HG03280 (cell line): ENCODE measurements around the gene SUSD1.

Source experiments
- ATAC-seq: cut with Tn5 transposase; IDR thresholded peaks from one replicate; pipeline ENCODE4 v1.9.1; 2021; ENCODE audit warnings: mild to moderate bottlenecking, moderate library complexity; ENCODE audit not compliant: unreplicated experiment

Gene SUSD1

DNA sequence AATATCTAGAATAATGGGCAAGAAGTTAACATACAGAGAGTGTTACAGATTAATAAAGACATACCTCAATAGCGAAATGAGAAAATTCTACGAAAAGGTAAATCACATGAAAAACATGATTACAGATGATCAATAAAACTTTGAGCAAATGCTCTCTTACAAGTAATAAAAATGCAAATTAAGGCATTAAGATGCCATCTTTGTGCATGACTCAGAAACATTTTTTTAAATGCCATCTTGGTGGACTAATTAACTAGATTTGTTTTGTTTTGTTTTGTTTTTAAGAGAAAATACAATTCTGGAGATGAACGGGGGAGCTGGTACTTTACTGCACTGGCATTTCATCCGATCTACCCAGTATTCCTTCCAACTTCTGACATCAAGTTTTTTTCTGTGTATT, 130.2 kb downstream of the SUSD1 start:
- no peak for ATAC-seq

DNA sequence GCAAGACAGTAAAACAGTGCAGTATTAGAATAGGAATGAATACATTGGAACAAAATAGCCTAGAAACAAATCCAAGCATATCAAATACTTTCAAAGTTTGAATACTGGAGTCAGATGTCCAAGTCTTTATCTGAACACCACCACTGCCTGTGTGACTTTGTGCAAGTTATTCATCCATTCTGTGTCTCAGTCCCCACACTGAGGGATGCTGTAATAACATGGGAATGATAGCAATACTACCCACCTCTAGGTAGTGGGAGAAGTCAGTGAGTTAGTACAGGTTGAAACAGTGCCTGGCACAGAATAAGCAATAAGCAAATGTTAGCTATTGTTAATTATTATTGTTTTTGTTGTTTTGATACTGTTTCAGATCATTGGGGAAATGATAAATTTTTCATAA, 130.9 kb downstream of the SUSD1 start:
- ATAC-seq, result no peak

DNA sequence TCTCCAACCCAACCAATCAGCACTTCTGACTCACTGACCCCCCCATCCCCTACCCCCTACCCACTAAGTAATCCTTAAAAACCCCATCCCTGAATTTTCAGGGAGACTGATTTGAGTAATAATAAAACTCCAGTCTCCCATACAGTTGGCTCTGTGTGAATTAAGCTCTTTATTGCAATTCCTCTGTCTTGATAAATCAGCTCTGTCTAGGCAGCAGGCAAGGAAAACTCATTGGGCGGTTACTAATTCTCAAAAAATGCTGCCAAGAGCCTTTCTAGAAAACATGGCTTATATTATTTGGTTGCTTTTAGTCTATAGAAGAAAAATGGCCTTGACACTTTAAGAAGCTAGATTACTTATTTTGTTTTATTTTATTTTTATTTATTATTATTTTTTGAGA, 131.7 kb downstream of the SUSD1 start:
- ATAC-seq, result no peak

DNA sequence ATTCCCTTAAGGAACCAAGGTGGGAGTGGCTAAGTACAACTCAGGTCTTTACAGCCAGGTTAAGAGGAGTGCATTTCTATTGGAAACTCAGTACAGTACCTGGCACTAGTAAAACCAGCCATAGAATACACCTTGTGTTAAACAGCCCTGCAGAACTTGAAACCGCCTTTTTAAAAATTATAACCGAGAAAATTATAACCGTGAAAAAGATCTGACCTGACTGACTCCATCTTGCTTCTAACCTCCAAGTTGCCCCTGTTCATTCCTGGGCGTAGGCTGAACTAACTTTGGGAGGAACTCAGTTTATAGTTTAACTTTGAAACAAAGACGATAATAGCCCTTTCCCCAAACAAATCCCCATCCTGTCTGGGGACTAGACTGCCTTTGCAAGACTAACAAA, 132.3 kb downstream of the SUSD1 start:
- ATAC-seq, result no peak

DNA sequence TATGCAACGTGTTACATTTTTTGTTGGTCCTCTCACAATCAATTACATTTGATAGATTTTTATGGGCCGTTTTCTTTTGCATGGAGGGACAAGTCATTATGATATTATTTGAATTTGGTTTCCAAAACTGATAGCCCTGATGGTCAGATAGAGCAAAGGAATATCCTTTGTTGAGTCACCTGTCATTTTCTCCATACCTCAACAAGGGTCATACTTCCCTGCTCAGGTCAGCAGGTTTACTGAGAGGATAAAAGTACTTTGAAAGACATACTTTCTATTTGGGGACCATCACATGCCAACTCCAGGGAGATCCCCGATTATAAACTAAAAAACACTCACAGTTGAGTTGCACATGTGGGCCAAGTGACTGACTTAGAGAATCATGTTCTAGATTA, 132.9 kb downstream of the SUSD1 start:
- no peak for ATAC-seq

DNA sequence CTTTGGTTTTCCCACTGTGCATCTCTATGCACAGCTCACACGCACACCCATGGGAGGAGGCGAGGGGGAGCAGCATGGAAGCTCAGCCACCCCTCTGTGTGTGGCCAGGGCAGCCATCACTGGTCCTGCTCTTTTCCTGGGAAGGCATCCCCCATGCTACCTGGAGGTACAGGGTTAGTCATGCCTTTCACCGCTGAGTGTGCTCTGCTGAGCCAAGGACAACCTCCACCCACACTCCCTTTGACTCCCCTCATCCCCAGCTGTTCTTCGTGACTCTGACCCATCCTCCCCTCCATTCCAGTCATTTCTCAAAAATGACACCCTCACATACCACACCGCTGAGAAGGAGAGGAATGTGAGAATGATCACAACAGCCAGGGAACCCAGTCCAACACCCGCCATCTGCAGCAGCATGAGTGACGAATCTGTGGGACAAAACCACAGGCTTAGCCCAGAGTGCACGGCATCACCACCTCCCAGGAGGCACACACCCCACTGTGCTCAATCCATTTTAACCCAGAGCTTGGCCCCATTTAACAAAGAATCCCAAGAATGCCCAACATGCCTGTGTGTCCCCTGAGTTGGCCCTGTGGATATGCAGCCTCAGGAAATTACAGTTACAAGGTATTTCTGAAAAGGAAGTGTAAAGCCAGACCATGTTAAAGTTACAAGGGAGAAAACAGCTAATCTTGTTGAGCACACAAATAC, 133.4 kb downstream of the SUSD1 start:
- no peak for ATAC-seq

DNA sequence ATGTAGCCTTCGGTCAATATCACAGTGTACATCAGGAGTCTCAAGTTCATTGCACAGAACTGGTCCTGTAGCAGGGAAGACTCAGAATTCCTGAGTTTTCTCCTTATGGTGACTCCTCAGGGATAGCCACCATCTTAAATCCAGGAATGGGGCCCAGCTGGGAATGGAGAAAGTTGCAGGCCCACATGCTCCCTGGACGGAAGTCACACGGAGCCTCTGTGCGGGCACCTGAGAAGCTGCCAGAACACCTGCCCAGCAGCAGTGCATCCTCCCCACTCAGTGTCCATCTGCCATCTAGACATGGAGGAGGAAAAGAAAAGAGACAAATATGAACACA, 133.9 kb downstream of the SUSD1 start:
- ATAC-seq, result no peak

DNA sequence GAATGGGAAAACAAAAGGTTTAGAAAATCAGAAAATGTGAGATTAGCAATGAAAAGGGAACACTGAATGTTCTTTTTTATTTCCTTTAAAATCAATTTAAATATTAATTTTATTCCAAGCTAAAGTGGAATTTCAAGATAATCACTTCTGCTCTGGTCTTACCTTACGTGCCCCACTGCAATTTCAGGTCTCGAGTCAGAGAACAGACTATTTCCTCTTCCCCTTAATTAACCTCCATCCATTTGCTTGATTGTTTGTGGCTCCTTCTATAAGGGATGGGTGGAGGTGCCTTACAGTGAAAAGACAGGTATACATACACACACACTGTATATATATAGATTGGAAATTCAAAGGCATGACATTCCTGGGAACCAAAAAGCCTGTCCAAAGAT, 137.1 kb downstream of the SUSD1 start:
- no peak for ATAC-seq

DNA sequence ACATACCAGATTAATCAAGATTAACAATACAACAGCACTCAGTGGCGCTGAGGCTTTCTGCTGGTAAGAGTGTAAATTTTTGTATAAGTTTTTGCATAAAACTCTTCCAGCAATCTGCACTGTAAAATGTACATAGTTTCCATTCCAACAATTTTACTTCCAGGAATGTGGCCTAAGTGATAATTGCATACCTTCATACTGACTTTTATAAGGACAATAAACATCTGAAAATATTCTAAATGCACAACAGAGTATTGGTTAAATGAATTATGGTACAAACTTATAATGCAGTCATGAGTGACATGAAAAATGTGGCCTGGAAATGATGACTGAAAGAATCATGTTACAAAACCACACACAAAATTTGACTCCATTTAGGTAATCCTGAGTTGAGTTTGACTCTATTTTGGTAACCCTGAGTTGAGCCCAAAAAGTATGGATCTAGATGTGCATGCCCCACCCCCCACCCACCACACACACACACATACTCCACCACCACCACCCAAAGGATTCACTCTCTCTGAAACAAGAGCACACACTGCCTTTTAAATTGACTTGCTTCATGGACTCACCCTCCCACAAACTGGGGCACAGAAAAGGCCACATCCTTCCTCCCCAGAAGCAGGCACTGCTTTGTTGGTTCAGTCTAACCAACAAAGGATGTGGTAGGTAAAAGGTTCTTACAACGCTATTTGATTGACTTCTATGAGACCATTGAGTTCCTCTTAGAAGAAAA, 137.6 kb downstream of the SUSD1 start:
- peak; percentile 30 for ATAC-seq

DNA sequence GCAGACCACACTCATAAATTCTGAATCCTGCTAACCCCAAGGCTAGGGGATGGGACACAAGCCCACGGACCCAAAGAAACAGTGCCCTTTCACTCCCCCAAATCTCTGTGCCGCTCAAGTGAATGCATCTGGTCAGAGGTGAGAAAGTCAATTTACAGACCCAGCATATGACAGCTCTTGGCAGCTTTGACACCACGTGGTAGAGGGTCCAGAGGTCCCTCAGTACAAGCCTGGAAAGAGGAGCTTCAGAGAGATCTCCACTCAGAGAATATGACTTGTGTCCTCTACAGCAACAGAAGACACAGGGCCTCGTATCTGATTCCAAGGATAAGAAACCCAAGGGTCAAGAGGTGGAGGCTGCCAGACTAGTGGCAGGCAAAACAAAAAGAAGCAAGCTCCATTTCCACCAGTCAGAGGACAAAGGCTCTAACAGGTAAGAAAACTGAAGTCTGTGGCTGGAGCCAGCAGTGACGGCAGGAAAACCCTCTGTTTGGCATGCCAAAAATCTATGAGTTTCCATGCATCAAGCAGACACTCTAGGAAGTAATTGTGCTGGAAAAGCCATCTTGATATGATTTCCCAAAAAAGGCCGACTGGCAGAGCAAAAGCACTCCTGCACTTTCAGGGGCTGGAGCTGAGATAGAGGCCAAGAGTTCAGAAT, 139.8 kb downstream of the SUSD1 start:
- ATAC-seq, result no peak

DNA sequence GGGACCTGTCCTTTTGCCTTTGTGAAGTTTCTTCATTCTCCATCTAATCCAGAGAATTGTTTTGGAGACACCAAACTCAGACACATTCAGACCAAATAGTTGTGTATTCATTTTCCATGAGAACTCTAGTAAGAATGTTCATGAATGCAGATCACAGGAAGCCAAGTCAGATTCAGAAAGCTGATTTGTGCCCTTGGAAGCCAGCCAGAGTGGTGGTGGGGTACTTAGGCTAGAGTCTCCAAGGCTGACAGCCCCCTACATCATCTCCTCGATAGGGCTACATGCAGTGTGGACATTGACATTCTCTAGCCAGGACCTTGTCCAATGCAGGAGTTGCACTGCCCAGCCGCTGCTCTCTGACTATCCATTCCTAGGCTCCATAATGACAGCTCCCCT, 140.9 kb downstream of the SUSD1 start:
- ATAC-seq, result no peak

DNA sequence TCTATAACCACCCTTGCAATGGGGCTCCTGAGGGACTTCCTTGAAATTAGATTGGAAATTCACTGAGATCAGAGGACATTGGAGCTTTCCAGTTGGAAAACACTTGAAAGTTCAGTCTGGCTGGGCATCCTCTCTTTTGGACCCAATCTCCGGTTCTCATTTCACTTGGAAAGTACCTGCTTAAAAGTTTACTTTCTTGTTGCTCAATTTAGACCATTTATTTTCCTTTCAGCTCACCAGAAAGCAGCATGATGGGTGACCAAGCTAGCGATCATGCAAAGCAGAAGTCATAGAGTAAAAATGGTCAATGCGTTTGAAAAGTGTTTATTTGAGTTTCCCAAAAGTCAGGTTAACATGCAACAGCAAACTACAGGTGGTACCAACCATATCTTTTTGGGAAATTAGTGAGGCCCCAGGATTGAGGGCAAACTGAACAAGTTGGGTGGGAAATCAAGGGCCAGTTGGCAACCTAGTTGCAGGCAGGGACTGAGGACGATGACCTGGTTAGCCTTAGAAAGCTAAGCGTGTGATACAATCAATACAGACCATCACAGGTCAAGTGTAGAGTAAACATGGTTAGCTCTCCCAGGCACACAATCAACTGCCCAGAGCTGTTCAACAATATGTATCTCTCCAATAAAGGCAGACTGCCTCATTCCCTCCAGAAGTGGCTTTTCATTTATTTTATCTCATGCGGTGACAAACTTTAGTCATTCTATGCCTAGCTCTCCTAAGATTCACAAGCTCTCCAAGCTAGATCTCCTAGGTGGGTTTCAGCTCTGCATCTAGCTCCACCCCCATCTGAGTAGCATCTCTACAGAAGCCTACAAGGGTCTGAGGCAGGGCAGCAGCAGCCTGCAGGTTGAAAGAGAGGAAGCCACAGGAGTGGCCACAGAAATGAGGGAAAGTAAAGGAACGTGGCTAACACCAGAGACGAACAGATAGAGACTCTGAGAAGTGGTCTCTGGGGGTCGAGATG, 141.6 kb downstream of the SUSD1 start:
- peak; percentile 24 for ATAC-seq

DNA sequence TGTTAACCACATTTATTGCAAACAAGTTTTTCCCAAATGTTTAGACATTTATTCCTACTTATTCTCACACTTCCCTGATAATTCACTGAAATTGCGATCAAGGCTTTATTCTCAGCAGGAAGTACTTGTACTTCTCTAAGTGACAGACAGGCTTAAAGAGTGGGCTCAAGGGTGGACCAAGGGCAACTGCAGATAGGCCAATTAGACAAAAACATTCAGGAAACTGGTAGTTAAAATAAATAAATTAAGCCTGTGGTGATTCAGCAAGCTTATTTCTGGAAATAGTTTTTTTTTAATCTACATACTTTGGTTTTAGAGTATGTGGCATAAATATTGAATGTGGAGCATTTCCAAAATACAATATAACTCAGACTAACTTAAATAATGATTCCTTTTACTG, 142.4 kb downstream of the SUSD1 start:
- ATAC-seq, result no peak

DNA sequence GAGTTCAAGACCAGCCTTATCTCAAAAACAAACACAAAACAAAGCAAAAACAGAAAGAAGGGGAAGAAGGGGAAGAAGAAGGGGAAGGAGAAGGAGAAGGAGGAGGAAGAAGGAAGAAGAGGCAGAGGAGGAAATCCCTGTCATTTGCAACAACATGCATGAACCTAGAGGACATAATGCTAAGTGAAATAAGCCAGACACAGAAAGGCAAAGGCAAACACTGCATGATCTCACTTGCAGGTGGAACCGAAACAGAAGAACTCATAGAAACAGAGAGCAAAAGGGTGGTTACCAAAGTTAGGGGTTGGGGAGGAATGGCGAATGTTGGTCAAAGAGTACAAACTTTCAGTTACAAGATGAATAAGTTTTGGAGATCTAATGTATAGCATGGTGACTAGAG, 143.1 kb downstream of the SUSD1 start:
- ATAC-seq, result peak; percentile 58

DNA sequence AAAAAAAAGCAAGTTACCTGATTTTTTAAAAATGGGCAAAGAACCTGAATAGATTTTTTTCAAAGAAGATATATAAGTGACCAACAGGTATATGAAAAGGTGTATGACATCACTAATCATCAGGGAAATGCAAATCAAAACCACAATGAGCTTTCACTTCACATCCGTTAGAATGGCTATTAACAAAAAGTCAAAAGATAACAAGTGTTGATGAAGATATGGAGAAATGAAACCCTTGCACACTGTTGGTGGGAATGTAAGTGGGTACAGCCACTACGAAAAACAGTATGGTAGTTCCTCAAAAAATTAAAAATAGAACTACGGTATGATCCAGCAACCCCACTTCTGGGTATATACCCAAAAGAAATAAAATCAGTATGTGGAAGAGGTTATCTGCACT, 143.7 kb downstream of the SUSD1 start:
- no peak for ATAC-seq

DNA sequence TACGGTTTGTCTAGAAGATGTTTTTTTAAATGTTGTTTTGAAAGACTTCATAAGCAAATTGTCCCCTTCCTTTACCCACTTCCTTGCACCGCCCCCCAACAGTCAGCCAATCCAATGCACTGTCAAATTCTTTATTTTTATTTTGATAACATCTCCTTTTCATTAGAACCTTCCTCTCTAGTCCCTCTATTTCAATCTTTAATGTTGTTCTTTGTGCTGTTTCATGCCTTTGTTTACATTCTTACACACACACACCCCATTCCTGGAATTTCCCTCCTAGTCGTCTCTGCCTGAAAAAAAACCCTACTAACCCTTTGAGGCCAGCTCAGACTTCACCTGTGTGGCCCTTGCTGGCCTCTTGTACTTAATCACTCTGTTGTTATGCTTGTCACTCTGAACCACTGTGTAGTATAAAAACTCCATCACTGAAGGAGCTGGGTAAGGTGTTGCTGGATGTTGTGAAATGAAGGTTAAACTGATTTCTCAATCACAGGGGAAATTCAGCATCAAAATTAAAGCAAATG, 145.1 kb downstream of the SUSD1 start:
- no peak for ATAC-seq

DNA sequence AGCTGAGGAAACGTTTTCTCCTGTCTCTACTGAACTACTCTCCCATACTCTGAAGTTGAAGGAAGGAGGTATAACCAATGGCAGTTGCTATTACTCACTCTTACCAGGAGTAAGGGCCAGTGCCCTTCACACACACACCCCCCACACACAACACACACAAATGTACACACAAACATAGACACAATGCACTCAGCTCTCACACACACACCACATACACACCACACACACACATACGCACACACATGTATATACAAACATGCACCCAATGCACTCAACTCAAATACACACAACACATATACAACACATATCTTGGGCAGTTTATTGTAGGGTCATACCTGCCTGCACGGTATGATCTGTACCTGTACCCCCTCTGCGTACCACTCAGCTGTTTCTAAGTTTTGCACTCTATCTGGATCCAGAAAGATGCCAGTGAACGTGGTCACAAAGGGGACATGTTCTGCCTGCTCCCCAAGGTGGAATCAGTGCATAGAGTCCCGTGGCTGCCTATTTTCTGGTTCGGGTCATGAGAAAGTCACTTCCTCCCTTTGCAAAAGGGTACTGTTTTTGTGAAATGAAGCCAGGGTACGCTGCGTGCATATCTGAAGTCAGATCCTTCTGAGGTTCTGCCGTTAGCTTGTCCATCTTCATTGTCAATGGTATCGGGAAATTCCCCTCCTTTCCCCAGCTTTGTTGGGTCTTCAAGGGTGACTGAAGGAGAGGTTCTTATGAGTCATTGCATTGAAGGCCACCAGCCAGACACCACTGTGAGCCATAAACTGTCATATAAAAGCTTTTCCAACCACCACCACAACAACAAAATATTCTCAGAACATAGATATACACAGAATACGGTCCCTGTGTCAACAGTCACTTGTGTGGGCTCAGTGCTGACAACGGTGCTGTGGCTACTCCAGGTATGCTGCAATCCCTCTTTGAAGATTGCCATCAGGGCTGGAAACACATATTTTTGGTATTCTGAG, 146.6 kb downstream of the SUSD1 start:
- no peak for ATAC-seq

DNA sequence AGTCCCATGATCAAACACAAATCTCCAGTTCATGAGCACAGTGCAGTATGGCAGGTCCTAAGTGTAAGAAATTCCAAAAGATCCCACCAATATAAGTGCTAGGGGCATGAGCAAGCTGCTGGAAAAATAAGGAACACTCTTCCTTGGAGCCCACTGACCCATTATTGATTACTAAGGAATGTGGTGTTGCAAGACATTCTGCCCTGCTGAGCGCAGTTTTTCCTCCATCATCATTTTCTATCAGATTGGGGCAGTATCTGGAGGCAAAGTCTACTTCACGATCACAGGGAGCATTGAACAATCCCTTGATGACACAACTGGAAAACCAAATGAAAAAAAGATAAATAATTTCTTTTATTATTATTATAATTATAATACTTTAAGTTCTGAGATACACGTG, 149.2 kb downstream of the SUSD1 start:
- ATAC-seq, result no peak

DNA sequence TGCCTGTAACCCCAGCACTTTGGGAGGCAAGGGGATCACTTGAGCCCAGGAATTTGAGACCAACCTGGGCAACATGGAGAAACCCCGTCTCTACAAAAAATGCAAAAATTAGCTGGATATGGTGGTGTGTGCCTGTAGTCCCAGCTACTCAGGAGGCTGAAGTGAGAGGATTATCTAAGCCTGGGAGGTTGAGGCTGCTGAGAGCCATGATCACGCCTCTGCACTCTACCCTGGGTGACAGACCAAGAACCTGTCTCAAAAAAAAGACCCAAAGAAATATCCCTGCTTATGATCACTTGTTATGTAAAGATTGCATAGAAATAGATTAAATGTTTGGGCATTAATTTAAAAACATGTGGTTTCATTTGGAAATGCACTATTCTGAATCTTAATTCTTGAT, 153.4 kb downstream of the SUSD1 start:
- no peak for ATAC-seq
